AG09319 (cell line): Measurements from ENCODE around the gene COX17.

Experiments
- DNase-seq: peaks from one replicate; pipeline ENCODE4 v3.0.0-alpha.2; 2010; ENCODE audit warnings: low read depth; ENCODE audit errors: extremely low read depth
- CTCF ChIP-seq: IDR thresholded peaks from 2 replicates; pipeline ENCODE4 v1.5.1; 2011; ENCODE audit warnings: low read depth, mild to moderate bottlenecking, inconsistent platforms, low read length, moderate library complexity

The COX17 gene

DNA sequence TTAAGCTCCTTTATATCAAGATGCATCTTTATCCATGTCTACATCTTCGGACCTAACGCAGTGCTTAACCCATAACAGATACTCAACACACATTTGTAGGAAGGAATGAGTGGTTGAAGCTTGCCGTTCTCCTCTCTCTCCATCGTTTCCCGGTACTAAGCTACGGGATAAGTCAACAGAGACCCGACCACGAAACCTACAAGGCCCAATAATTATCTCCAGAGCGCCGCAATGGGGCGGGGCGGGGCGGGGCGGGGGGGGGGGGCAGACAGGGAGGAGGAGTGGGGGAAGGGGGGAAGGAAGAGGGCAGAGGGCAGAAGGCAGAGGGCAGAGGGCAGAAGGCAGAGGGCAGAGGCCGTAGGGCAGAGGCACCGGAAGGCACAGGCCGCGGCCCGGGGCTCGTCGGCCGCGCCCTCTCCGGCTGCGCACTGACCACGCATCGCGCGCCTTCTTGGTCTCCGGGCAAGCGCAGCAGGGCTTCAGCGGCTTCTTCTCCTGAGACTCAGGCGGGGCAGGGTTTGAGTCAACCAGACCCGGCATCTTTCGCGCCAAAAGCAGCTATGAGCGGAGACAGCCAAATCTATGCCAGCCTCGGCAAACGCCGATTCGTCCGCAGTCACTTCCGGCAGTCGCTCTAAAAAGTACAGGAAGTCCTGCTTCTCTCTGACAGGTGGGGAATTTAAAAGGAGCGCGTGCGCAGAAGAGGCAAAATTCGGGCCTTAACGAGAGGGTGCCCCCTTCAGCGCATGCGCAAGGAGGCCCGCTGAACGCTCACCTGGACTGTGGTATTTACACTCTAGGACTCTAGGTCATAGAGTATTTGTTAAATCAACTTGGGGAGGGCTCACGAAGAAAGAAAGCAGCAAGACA, at the start of gene COX17:
COX17 (minus strand) TSS at position 636 of the 870 bp plus-strand sequence; CDS start at position 540, 96 bp downstream.
- TF ChIP-seq CTCF: no peak
- peak; percentile 86 for DNase-seq

DNA sequence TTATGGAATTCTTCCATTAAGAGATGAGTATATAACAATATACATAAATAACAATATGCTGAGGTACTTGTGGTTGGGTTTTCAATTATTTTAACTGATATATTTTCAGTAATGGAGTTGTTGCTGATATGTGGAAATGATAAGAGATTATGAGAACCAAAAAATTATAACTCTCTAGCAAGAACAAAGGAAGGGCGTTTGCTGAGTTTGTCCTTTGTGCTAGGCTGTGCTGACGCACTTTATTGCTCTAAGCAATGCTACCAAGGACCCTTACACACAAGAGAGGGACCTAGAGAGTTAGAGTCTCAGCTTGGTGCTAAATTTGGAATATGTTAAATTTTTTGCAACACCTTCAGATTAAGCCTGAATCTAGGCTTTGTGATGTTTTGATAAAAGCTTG, 49.7 kb upstream of the COX17 start:
- TF ChIP-seq CTCF: no peak
- DNase-seq: no peak

- TF ChIP-seq CTCF: no peak
- DNase-seq: no peak
These were observed 45.8 kb upstream of the COX17 start for GRCh38 chr3:119723022-119723421.

GRCh38 chr3:119717520-119717919, 40.3 kb upstream of the COX17 start:
- no peak for DNase-seq
- no peak for TF ChIP-seq CTCF

GRCh38 chr3:119716998-119717397, 39.8 kb upstream of the COX17 start:
- DNase-seq: no peak

GRCh38 chr3:119715105-119715504, 37.9 kb upstream of the COX17 start:
- no peak for DNase-seq
- no peak for TF ChIP-seq CTCF

More at GRCh38 chr3:119716998-119717397, 39.8 kb upstream of the COX17 start:
- TF ChIP-seq CTCF: no peak

- no peak for TF ChIP-seq CTCF
- no peak for DNase-seq
These were observed 26.8 kb upstream of the COX17 start for GRCh38 chr3:119703820-119704531.
